Activated T-helper 17 cell treated with anti-CD3 and anti-CD28 coated beads, Interleukin-2, amount 50 U/mL, for 72 hours (primary cell): ENCODE results near the gene SLC25A36. TPM values are rescaled to one million over a fixed set of nuclear protein-coding genes. Genes with fewer than 3 reads are reported as not detected.
A peak's percentile ranks its signal among the peaks of the same experiment; 100 is the strongest.
"Not testable (repeated sequence)": the region's sequence is repeated elsewhere in the genome, so short reads cannot be mapped to it uniquely, and the experiment has no call there.

ENCODE experiments used
- ATAC-seq: fragments of 150-1000 bp; cut with Tn5 transposase; replicated peaks from 2 replicates; pipeline ENCODE4 v1.10.0; 2021; ENCODE audit warnings: mild to moderate bottlenecking, moderate library complexity
- H3K27ac Mint-ChIP-seq: one replicate; pipeline ENCODE4 v1.8.0; 2022; ENCODE audit warnings: mixed read lengths
- H3K27me3 Mint-ChIP-seq: one replicate; pipeline ENCODE4 v1.8.0; 2022; ENCODE audit warnings: mixed read lengths
- H3K36me3 Mint-ChIP-seq: one replicate; pipeline ENCODE4 v1.8.0; 2022; ENCODE audit warnings: low read depth, mild to moderate bottlenecking, mixed read lengths
- H3K4me1 Mint-ChIP-seq: one replicate; pipeline ENCODE4 v1.8.0; 2022; ENCODE audit warnings: mixed read lengths
- H3K4me3 Mint-ChIP-seq: one replicate; pipeline ENCODE4 v1.8.0; 2022; ENCODE audit warnings: mild to moderate bottlenecking, mixed read lengths
- H3K9me3 Mint-ChIP-seq: one replicate; pipeline ENCODE4 v1.8.0; 2022; ENCODE audit warnings: mixed read lengths
- total RNA-seq, 2 donors: library from RNA; stranded (reverse); gene quantifications; one replicate each; pipeline ENCODE4 v1.2.3, GENCODE V29; 2022

The SLC25A36 gene
- total RNA-seq, 2 donors from 2014 or later, result 46.1 to 83.9 TPM

DNA sequence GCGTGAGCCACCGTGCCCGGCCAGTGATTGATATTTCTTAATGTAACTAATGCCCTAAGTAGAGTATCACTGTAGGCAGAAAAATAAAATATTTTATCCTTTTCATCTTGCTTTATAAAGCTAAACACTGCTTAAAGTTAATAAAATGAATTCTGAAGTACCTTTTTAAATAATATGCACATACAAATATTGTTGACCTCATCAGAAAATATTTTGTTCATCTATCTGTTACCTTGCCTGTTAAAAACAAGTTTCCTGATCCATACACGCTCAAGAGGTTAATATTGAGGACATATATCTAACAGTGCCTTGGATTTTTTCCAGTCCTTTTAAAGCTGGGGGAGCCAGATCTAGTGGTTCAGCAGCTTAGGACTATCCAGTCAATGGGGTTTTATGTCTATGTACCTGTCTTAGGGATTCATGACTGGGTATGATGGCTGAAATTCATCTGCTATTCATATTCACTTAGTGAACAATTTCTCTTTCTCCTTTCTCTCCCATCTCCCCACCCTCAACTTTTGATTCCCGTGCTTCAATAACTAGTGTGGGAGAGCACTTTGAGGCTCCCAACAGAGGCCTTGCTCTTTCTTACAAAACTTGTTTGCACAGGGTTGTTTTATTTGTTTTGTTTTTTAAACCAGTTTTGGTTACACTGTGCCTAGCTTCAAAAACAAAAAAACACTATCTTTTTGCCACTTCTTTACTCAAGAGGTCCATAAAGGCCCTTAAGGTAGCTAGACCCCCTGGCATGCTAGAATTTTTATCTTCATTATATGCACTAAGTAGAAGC, 7.0 kb downstream of the SLC25A36 start:
- H3K27me3 Mint-ChIP-seq, result no peaks in the 10 kb centered on the region
- no peaks in the 10 kb centered on the region for H3K9me3 Mint-ChIP-seq
- H3K27ac Mint-ChIP-seq, result no peak overlapping the region
- peaks cover 34% of the 10 kb centered on the region for H3K4me1 Mint-ChIP-seq
- no peak overlapping the region for H3K4me3 Mint-ChIP-seq
- no peak for ATAC-seq
- H3K36me3 Mint-ChIP-seq, result peaks cover 27% of the 10 kb centered on the region

DNA sequence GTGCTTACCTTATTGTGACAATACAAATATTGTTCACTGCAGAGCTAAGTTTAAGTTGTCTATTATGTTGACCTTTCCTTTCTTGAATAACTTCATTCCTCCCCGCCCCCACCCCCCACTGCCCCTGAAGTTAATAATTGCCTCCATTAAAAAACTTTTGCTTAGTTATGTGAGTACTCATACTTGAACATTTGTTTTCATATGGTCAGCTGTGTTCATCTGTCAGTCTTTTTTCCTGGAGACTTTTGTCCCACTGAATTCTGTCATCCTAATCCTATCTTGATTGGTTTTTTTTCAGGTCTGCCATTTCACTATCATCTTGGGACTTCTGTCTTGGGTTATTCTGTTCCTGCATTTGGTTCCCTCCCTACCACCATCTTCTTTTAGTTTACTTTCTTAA, 8.5 kb downstream of the SLC25A36 start:
- H3K27me3 Mint-ChIP-seq, result no peaks in the 10 kb centered on the region
- H3K27ac Mint-ChIP-seq, result no peak overlapping the region
- peaks cover 31% of the 10 kb centered on the region for H3K4me1 Mint-ChIP-seq
- H3K9me3 Mint-ChIP-seq, result no peaks in the 10 kb centered on the region
- peaks cover 26% of the 10 kb centered on the region for H3K36me3 Mint-ChIP-seq
- no peak overlapping the region for H3K4me3 Mint-ChIP-seq
- ATAC-seq, result no peak

DNA sequence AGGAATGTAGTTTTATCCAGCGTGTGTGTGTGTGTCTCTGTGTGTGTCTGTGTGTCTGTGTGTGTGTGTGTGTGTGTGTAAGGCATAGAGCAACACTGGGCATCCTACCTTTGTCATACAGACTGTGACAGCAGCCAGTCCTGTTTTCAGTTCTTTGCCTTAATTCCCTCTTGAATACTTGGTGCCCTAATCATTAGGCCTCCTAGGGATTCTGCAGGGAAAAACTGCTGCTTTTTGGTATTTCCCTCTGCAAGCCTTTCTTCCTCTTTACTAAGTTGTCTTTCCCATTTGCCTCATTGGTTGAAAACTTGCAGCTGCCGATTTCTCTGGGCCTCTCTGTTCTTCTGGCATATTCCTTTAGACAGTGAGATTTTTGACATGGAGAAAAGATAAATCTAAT, 9.2 kb downstream of the SLC25A36 start:
- Mint-ChIP-seq H3K4me3 (no peak overlapping the region), H3K27me3 (no peaks in the 10 kb centered on the region), H3K27ac (no peak overlapping the region), H3K4me1 (peaks cover 28% of the 10 kb centered on the region), H3K36me3 (peaks cover 29% of the 10 kb centered on the region), H3K9me3 (no peaks in the 10 kb centered on the region)
- no peak for ATAC-seq

DNA sequence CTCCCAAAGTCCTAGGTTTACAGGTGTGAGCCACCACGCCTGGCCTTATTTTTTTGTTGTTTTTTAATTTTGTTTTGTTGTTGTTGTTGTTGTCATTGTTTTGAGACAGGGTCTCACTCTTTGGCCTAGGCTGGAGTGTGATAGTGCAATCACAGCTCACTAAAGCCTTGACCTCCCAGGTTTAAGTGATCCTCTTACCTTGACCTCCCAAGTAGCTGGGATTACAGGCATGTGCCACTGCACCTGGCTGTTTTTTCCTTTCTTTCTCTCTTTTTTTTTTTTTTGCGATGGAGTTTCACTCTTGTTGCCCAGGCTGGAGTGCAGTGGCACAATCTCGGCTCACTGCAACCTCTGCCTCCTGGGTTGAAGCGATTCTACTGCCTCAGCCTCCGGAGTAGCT, 10.1 kb downstream of the SLC25A36 start:
- not testable (repeated sequence) for H3K27ac Mint-ChIP-seq, H3K9me3 Mint-ChIP-seq, ATAC-seq, H3K27me3 Mint-ChIP-seq, H3K4me3 Mint-ChIP-seq
- H3K4me1 Mint-ChIP-seq, result peaks cover 22% of the 10 kb centered on the region
- H3K36me3 Mint-ChIP-seq, result peaks cover 32% of the 10 kb centered on the region

DNA sequence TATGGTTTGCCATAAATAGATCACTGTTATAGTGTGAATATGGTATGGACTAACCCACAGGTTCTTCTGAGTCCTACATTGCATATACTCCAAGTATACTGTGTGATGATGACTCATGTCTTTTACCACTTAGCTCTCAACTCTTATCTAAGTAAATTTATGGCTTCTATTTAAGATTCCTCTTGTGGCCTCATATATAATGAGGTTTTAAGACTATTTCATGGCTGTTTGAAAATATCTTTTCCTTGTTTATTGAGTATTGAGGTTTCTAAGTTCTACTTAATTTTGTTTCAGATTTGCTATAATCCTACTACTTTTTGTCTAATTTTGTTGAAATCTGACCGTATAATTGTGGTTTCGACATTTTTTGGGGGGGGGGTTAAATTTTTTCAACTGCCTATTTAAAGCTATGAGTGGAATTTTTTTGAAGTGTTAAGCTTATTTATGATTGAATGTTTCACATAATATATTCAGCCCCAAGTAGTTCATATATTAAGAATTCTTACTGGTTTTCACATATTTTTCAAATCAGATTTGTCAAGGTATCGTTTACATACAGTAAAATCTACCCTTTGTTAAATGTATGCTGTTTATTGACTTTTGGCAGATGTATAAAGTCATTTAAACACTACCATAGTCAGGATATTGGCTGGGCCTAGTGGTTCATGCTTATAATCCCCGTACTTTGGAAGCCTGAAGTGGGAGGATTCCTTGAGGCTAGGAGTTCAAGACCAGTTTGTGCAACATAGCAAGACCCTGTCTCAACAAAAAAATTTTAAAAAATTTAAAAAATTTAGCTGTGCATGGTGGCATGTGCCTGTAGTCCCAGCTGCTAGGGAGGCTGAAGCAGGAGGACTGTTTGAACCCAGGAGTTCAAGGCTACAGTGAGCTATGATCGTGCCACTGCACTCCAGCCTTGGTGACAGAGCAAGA, 11.7 kb downstream of the SLC25A36 start:
- peak; percentile 51 for ATAC-seq
- H3K36me3 Mint-ChIP-seq, result peaks cover 38% of the 10 kb centered on the region
- no peak overlapping the region for H3K27ac Mint-ChIP-seq
- no peaks in the 10 kb centered on the region for H3K27me3 Mint-ChIP-seq
- peaks cover 18% of the 10 kb centered on the region for H3K4me1 Mint-ChIP-seq
- no peak overlapping the region for H3K4me3 Mint-ChIP-seq
- H3K9me3 Mint-ChIP-seq, result no peaks in the 10 kb centered on the region

DNA sequence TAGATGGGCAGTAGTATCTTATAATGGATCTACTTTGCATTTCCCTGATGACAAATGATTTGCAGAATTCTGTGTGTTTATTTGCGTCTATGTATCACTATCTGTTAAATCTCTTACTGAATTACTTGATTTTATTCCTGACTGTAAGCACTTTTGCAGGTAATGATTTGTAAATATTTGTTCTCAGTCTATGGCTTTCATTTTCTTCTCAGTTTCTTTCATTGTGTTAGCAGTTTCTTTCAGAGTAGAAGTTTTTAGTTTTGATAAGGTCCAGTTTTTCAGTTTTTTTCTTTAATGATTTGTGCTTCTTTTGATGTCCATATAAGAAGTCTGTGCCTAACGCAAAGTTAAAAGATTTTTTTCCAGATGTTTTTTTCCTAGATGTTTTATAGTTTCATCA, 12.9 kb downstream of the SLC25A36 start:
- Mint-ChIP-seq H3K4me1 (peaks cover 18% of the 10 kb centered on the region), H3K4me3 (no peak overlapping the region), H3K27me3 (no peaks in the 10 kb centered on the region), H3K27ac (no peak overlapping the region), H3K36me3 (peaks cover 51% of the 10 kb centered on the region), H3K9me3 (no peaks in the 10 kb centered on the region)
- ATAC-seq, result no peak

DNA sequence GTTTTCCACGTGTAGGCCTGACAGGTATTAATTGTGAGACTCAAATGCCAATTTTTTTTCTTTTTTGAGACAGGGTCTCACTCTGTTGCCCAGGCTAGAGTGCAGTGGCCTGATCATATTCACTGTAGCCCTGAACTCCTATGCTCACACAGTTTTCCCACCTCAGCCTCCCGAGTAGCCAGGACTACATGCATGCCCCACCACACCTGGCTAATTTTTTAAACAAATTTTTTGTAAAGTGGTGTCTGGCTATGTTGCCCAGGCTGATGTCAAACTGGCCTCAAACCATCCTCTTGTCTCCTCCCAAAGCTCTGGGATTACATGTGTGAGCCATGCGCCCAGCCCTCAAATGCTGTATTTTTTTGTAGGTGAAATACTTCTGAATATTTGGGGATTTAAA, 14.0 kb downstream of the SLC25A36 start:
- ATAC-seq, result no peak
- Mint-ChIP-seq H3K27me3 (no peaks in the 10 kb centered on the region), H3K36me3 (peaks cover 61% of the 10 kb centered on the region), H3K27ac (no peak overlapping the region), H3K4me1 (peaks cover 11% of the 10 kb centered on the region), H3K9me3 (no peaks in the 10 kb centered on the region), H3K4me3 (no peak overlapping the region)

DNA sequence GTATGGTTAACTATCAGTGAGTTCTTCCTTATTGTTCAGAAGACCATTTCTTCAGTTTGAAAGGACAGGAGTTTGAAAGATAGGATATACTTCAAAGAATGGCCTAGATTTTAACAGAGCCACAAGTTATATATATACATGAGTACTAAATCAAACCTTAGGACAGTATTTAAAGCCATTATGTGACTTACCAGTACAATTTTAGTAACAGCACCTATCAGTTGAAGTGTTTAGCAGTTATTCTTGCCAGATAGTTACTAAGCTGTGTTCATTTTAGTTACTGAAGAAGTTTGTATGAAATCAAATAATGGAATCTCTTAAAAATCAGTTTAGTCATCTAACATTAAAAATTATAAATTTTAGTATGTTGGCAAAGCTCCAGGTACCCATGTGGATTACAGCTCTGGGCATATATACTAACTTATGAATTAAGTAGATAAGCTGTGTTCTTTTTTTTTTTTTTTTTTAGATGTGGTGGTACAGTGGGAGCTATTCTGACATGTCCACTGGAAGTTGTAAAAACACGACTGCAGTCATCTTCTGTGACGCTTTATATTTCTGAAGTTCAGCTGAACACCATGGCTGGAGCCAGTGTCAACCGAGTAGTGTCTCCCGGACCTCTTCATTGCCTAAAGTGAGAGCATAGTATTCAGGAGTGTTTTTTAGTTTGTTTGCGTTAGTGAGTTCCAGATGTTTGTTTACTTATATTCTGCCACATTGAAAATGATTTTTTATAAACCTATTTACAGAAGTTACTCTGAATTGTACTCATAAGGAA, 14.6 kb downstream of the SLC25A36 start:
- Mint-ChIP-seq H3K27ac (no peak overlapping the region), H3K4me3 (no peak overlapping the region), H3K27me3 (no peaks in the 10 kb centered on the region), H3K36me3 (peaks cover 60% of the 10 kb centered on the region), H3K9me3 (no peaks in the 10 kb centered on the region), H3K4me1 (peaks cover 5% of the 10 kb centered on the region)
- ATAC-seq, result no peak

DNA sequence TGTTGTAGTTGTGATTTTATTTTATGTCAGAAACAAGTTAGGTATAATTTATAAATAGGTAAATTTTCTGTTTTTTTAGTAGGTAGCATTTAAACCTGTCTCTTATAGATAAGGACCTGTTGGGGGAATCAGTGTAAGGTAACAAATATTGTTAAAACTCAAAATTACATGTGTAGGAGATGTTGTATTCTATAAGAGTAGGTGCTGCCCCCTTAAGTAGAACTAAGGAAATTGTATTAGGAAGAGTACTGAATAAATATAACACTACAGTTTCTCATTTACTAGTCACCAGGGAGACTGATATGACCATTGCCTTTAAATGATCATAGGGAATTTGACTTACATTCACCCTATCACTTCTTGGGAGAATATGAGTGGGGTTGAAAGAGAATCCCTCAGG, 31.2 kb downstream of the SLC25A36 start:
- H3K27ac Mint-ChIP-seq, result no peak overlapping the region
- peaks cover 69% of the 10 kb centered on the region for H3K36me3 Mint-ChIP-seq
- H3K4me1 Mint-ChIP-seq, result no peaks in the 10 kb centered on the region
- H3K4me3 Mint-ChIP-seq, result no peak overlapping the region
- no peaks in the 10 kb centered on the region for H3K9me3 Mint-ChIP-seq
- no peak for ATAC-seq
- no peaks in the 10 kb centered on the region for H3K27me3 Mint-ChIP-seq

DNA sequence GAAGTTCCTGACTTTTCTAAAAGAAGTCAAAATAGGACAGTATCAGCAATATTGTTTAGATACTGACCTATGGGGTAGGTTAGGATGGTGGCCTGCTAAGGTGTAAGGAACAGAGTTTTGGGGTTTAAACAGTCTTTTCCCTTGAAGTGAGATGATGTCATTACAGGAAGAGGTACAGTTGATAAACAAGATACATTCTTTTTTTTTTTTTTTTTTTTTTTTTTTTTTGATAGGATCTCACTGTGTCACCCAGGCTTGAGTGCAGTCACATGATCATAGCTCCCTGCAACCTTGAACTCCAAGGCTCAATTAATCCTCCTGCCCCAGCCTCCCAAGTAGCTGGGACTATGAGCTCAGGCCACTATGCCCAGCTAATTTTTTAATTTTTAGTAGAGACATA, 33.3 kb downstream of the SLC25A36 start:
- no peaks in the 10 kb centered on the region for H3K27me3 Mint-ChIP-seq
- no peak for ATAC-seq
- no peak overlapping the region for H3K4me3 Mint-ChIP-seq
- H3K36me3 Mint-ChIP-seq, result peaks cover 71% of the 10 kb centered on the region
- H3K4me1 Mint-ChIP-seq, result no peaks in the 10 kb centered on the region
- no peaks in the 10 kb centered on the region for H3K9me3 Mint-ChIP-seq
- no peak overlapping the region for H3K27ac Mint-ChIP-seq

DNA sequence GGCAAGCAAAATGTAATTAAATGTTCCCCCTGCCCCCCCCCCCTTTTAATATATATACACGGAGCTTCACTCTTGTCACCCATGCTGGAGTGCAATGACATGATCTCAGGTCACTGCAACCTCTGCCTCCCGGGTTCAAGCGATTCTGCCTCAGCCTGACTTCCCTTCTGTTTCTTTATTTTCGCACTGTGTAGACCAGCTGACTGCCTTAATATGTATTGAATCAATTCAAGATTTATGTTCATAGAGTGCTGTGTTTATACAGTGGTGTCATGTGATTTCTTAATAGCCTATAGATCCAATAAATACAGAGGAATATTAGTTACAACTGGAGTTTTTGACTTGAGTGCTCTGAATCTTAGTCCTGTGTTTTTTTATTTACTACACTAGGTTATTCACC, 39.0 kb downstream of the SLC25A36 start:
- no peak for ATAC-seq
- Mint-ChIP-seq H3K9me3 (peaks cover 4% of the 10 kb centered on the region), H3K4me3 (no peak overlapping the region), H3K36me3 (peaks cover 29% of the 10 kb centered on the region), H3K27me3 (no peaks in the 10 kb centered on the region), H3K4me1 (no peaks in the 10 kb centered on the region), H3K27ac (no peak overlapping the region)

DNA sequence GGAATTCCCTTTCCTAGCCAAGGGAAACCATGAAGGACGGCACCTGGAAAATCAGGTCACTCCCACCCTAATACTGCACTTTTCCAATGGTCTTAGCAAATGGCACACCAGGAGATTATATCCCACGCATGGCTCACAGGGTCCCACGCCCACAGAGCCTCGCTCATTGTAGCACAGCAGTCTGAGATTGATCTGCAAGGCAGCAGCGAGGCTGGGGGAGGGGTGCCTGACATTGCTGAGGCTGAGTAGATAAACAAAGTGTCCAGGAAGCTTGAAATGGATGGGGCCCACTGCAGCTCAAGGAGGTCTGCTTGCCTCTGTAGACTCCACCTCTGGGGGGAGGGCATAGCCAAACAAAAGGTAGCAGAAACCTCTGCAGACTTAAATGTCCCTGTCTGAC, 46.2 kb downstream of the SLC25A36 start:
- Mint-ChIP-seq H3K27me3 (peaks cover 20% of the 10 kb centered on the region), H3K9me3 (peaks cover 19% of the 10 kb centered on the region)
- not testable (repeated sequence) for ATAC-seq, H3K27ac Mint-ChIP-seq, H3K36me3 Mint-ChIP-seq, H3K4me1 Mint-ChIP-seq, H3K4me3 Mint-ChIP-seq

DNA sequence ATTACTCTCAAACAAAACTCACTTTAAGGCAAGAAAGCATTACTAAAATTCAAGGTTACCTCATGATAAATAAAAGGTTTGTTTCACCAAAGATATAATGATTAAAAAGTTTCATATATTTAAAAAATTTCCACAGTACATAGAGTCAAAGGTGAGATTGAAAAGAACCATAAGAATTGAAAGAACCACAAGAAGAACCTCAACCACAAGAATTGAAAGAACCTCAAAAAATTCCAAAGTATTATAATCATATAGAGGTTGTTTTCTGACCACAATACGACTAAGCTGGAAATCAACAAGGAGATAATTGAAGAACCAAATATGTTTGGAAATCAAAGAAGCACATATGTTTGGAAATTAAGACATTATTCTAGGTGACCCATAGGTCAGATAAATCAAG, 52.7 kb downstream of the SLC25A36 start:
- no peak for ATAC-seq

DNA sequence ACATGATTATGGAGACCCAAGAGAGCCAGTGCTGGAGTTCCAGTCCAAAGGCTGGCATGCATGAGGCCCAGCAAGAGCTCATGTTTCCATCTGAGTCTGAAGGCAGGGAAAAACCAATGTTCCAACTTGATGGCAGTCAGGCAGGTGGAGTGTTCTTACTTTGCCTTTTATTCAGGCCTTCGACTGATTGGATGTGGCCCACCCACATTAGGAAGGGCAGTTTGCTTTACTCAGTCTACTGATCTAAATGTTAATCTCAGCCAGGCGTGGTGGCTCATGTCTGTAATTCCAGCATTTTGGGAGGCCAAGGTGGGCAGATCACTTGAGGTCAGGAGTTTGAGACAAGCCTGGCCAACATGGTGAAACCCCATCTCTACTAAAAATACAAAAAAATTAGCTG, 53.2 kb downstream of the SLC25A36 start:
- not testable (repeated sequence) for H3K9me3 Mint-ChIP-seq, H3K4me1 Mint-ChIP-seq, H3K36me3 Mint-ChIP-seq, H3K4me3 Mint-ChIP-seq, H3K27ac Mint-ChIP-seq, ATAC-seq
- H3K27me3 Mint-ChIP-seq, result peaks cover 10% of the 10 kb centered on the region

More for the DNA sequence above, 52.7 kb downstream of the SLC25A36 start:
- Mint-ChIP-seq H3K9me3 (peaks cover 7% of the 10 kb centered on the region), H3K4me3 (no peak overlapping the region), H3K27ac (no peak overlapping the region), H3K27me3 (peaks cover 14% of the 10 kb centered on the region), H3K4me1 (no peaks in the 10 kb centered on the region), H3K36me3 (no peaks in the 10 kb centered on the region)
